Midbrain (tissue), 1 donor: ENCODE measurements around the gene FKBP5.
"Not testable (repeated sequence)": the region's sequence is repeated elsewhere in the genome, so short reads cannot be mapped to it uniquely, and the experiment has no call there.

Experiments used
- DNase-seq: peaks from one replicate; lab custom pipeline; 2025; lab: John Stamatoyannopoulos, UW

The FKBP5 gene

DNA sequence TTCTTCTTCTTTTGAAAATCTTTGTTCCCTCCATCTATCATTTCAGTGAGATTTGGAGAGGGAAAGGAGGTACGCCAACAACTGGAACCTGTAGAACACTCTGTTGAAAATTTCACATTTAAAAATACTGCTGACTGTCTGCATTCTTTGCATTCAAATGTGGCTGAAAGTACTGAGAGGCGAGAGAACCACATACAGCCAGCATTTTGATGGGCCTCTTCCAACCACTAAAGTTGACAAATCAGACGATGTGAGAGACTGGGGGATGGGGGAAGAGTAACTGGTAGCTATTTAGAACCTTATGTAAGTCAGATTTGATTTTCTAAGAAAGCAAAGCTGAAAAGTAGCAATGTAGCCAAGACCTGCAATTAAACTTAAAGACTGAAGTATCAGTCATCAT lies 77.5 kb downstream of the FKBP5 start:
- no peak for DNase-seq

DNA sequence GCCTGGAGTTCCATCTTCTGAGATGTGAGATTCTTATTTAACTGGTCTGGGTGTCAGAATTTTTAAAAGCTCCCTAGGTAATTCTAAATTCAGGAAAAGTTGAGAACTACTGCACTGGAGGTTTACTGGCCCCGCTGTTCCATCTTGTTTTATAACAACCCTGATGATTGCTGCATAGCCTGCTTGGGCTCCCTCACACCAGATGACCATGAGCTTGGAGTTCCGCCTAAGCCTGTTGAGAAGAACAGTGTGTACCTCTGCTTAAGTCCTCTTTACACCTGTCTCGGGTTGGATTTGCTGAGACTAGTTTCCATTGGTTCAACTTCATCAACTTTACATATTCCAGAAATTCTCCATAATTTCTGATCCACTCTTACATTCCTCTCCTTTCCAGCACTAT lies 77.9 kb downstream of the FKBP5 start:
- no peak for DNase-seq

DNA sequence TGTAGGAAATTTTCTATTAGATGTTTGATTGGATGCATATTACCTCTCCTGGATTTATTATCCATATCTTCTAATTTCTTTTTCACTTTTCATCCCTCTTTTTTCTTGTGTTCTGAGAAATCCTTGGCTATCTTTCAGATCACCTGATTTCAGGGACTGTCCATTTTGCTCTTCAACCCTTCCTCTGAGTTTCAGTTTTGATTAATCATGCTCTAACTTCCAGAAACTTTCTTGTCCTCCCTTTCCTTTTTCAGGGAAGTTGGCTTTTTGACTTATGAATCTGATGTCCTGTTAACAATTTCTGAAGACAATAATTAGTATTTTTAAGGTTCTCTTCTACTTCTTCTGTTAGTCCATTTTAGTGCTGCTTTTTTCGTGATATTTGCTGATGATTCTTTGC lies 79.1 kb downstream of the FKBP5 start:
- DNase-seq, result no peak

DNA sequence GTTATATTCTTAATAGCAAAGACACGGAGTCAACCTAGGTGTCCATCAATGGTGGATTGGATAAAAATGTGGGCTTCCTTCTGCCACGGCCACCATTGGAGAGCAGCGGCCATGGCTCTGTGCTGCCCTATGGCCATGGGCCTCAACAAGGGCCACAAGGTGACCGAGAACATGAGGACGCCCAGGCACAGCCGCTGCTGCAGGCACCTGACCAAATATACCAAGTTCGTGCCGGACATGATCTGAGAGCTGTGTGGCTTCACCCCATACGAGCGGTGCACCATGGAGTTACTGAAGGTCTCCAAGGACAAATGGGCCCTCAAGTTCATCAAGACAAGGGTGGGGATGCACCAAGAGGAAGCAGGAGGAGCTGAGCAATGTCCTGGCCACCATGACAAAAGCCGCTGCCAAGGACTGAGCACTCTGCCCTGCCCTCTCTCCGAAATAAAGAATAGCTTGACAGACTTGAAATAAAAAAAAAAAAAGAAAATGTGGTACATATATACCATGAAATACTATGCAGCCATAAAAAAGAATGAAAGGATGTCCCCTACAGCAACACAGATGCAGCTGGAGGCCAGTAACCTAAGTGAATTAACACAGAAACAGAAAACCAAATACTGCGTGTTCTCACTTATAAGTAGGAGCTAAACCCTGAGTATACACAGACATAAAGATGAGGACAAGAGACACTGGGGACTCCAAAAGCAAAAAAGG lies 81.0 kb downstream of the FKBP5 start:
- DNase-seq, result no peak

DNA sequence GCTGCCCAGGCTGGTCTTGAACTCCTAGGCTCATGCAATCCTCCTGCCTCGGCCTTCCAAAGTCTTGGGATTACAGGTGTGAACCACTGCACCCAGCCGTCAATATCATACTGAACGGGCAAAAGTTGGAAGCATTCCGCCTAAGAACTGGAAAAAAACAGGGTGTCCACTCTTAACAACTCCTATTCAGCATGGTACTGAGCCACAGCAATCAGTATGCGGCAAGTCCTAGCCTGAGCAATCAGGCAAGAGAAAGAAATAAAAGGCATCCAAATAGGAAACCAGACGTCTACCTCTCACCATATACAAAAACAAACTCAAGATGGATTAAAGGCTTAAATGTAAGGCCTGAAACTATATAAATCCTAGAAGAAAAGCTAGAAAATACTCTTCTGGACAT lies 83.1 kb downstream of the FKBP5 start:
- DNase-seq, result no peak

DNA sequence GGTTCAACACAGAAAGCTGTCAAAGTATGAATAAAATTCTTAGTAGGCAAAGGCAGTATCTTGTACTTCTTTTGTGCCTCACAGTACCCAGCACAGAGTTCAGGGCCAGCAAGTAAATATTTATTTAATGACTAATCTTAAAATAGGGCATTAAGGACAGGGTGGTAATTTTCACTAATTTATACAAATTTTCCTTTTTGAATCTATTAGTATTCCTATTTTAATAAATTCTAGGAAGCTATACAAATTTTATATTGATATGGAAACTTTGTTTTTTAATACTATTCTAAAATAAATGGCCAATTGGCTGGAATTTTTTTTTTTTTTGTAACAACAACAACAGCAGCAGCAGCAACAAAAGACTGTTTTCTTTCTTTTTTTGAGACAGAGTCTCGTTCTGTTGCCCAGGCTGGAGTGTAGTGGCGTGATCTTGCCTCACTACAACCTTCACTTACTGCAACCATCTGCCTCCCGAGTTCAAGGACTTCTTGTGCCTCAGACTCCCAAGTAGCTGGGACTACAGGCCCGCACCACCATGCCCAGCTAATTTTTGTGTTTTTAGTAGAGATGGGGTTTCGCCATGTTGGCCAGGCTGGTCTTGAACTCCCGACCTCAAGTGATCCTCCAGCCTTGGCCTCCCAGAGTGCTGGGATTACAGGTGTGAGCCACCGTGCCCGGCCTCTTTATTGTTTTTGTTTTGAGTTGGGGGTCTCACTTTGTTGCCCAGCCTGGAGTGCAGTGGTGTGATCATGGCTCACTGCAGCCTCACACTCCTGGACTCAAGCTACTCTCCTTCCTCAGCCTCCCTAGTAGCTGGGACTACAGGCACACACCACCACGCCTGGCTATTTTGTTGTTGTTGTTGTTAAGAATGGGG lies 85.2 kb downstream of the FKBP5 start:
- no peak for DNase-seq

DNA sequence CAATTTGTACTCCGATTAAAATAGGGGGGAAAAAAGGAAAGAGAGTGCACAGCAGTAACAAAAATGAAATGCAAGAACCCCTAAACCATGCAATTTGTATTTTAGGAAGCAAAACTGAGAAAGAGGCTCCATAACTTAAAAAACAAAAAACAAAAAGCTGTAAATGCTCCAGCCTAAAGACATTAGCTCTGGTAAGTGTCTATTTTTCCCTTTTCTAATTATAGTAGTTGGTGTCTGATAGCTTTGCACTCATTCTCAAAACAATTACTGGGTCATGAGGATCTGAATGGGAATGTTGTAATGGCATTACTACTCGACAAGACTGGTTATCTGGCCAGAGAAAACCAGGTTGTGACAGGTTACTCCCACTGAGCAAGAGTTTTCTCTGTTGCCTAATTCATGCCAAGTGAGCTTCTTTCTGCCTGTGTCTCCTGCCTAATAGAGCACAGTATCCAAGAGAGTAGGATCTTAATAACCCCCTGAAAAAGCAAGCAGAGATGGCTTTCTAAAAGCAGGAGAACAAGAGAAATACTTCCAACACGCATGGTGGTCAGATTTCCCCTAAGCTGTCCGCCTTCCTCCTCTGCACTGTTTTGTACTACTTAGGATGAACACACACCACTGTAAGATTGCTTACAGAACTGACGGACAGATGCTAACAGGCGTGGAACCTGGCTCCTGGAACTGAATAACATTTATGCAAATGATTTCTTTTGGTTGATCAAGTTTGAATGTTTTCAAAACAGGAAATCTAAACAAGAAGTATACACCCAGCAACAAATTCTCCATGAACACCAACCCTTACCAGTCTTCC lies 86.4 kb downstream of the FKBP5 start:
- peak; percentile 70 for DNase-seq

DNA sequence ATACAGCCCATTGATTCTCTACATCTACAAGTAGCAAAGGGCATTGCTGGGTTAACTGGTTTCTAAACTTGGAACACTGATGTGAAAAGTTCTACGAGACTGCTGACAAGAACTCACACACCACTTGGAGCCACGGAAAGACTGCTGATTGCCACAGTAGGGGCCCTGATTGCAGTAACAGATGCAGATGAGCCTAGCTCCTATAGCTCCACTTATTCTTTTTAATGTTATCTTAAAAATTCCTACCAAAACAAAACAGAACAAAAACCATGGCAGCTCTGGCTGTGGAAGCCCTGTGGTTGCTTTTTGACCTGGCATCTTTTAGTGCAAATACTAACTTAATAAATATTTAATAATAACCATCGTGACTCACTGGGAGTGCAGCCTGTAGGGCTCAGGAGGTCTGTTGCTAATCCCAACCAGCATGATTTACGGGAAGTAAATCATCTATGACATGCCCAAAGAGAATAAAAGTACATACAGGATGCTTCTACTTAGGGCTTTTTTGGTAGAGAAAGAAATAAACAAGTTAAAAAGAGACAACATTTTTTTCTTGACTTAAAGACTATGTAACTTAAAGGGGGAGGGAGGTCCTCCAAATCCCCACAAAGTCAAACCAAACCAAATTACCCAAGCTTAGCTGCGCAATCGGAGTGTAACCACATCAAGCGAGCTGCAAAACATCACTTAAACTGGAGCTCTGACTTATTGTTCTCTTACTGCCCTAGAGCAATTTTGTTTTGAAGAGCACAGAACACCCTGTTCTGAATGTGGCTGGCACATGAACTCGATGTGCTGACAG lies 87.2 kb downstream of the FKBP5 start:
- DNase-seq, result peak; percentile 85

DNA sequence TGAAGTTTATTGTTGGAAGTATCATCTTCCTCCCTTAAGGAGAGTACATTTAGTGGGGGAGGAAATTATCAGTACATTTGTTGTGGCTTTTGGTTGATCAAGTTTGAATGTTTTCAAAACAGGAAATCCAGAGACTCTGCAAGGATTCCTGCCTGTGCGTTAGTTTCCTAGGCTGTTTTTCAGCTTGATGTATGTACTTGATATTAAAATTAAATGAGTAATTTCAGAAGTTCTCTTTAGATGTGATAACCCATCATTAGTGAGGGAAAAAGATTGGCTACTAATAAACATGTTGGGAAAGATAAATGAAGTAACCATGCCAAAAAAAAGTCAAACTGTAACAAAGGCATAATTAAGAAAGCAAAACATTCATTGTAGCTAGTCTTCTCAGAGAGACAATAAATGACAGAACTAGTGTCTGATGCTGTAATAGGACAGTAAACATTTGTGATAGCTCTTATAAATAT lies 88.0 kb downstream of the FKBP5 start:
- peak; percentile 21 for DNase-seq

DNA sequence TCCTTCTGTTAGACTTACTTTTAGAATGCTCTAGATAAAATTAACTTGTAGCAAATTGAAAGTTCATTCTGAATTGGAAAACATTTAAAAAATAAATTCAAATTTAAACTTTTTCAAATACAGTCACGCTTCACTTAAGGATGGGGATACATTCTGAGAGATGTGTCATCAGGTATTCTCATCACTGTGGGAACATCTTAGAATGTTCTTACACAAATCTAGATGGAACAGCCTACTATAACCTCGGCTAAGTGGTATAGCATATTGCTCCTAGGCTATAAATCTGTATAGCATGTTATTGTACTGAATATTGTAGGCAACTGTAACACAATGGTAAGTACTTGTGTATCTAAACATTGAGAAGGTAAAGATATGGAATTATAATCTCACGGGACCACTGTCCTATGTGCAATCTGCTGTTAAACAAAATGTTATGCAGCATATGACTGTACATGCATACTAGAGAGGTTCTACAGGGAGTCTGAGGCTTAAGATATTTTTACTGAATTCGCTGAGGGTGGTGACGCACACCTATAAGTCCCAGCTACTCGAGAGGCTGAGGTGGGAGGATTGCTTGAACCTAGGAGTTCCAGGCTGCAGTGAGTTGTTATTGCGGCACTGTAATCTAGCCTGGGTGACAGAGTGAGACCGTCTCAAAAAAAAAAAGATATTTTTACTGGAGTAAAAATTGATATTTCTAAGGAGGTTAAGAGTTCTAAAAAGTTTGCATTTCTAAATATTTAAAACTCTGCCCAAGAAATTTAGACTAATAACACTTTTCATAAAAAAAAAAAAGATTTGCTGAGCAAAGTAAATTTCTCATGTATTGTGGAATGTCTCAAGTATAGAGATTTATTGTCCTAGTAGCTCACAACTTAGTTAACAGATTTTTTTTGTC lies 88.7 kb downstream of the FKBP5 start:
- no peak for DNase-seq

DNA sequence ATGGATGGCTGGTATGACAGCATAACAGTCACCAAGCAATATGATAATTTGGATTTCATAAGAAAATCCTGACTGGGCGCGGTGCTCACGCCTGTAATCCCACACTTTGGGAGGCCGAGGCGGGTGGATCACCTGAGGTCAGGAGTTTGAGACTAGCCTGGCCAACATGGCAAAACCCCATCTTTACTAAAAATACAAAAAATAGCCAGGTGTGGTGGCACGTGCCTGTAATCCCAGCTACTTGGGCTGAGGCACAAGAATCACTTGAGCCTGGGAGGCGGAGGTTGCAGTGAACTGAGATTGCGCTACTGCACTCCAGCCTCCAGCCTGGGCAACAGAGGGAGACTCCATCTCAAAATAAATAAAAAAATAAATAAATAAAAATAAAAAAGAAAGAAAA lies 90.1 kb downstream of the FKBP5 start:
- DNase-seq, result not testable (repeated sequence)

DNA sequence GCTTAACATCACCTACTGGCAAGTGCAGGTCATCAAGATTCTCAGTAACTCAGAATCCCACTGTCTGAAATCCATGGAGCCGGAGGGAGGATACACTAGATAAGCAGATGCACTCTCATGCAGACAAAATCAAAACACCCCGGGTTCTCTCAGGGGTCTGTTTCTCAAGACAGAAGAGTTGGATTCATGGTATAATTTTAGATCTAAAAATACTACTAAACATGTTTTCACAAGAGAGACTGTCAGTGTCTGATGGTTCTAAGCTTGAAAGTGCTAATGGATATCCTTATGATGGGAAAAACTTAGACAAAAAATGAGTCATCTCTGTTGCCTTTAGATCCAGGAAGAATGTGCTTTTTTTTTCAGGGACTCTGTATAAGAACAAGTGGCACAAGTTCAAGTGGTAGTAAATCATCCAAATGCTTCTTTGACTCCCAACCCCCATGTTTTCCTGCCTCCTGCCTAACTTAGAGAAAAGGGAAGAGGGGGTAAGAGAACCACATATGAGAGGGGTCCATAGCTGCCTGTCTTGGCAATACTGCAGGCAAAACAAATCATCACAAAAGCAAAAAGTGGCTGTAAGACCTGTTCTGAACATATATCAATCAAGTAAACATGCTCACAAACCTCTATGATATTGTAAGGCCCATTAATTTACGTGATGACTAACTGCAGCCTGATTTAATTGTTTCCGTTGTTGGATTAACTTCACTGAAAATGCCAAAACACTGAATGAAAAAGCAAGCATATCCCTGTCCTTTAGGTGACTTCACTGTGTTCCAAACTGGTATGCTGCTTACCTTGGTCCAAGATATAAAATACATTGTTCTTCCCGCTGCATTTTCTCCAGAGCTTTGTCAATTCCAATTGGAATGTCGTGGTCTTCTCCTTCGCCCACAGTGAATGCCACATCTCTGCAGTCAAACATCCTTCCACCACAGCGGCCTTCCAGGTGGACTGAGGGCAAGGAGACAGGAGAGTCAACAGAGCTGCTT lies 92.0 kb downstream of the FKBP5 start:
- DNase-seq, result no peak

DNA sequence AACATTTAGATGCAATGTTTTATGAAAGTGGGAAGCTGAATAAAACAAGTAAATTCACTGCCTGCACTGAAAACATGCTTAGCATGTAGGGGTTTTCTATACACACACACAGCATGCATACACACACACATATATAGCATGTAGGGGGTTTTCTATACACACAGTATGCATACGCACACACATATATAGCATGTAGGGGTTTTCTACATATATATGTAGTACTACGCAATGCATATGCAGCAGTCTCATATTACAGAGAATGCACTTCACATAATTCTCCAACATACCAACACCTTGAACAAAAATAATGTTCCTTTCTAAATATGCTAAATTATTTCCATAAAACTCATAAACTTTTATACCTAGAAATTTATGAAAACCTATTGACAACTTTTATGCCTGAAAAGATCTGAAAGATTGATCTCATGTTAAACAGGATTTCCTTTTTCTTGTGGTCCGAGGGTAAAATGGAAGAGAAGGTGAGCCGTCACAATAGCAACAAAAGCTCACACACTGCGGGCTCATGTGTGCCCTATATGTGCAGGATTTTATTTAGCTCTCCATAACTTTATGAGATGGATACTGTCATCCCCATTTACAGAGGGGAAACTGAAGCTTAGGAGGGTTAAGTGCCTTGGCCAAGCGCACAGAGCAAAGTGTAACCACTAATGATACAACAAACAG lies 94.1 kb downstream of the FKBP5 start:
- no peak for DNase-seq

DNA sequence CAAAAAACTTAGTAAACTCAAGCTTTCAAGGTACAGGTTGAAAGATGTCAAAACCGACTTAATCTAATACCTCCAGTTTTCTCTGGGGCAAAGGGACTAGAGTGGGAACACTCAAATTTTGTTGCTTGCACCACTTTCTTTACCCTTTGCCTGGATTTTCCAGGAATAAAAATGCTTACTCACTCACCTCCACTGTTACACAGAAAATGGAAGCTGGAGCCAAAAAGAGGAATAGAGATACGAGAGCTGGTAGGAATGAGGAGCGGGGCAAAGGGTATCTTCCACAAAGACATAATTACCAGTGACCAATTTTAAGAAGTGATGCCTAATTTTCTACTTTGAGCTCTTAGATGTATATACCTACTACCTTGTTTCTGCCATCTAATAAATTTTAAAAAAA lies 96.5 kb downstream of the FKBP5 start:
- no peak for DNase-seq

DNA sequence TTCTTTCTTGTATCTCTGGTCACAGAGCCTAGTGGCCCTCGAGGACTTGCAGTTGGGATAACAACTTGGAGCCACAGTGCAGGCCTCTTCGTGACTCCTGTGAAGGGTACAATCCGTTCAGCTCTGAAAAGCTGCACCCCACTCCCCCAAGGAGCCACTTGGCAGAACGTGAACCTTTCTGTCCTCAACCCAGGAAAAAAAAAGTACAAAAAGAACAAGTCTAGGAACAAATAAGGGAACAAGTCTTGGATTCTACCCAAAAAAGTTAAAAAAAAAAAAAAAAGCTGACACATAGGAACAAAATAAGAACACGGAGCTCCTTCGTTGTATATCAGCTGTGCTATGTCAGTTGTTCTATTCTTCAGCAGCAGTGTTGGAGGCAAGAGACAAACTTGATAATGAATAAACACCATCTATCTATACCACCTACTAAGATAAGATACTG lies 98.1 kb downstream of the FKBP5 start:
- DNase-seq, result peak; percentile 47

DNA sequence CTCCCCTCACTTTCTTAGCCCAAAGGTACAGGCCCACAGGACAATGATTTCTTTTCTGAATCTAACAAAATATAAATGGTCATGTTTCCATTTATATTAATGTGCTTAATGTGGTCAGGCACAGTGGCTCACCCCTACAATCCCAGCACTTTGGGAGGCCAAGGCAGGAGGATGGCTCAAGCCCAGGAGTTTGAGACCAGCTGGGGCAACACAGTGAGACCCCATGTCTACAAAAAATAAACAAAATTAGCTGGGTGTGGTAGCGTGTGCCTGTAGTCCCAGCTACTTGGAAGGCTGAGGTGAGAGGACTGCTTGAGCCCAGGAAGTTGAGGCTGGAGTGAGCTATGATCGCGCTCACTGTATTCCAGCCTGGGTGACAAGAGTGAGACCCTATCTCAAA lies 98.8 kb downstream of the FKBP5 start:
- DNase-seq, result no peak

DNA sequence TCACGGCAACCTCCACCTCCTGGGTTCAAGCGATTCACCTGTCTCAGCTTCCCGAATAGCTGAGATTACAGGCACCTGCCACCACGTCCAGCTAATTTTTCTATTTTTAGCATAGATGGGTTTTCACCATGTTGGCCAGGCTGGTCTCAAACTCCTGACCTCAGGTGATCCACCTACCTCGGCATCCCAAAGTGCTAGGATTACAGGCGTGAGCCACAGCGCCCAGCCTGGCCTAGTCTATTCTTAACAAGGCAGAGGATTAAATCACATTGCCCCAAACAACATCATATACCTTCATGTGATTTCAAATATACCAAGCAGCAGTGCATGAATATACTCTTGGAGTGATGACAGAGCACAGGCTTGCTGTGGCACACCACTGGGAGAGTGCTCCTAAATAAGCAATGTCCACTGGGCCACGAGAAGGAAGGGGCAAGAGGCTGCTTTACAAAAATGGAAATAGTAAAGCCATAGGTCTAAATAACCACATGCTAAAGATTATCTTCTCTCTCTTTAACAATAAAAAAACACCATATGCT lies 99.4 kb downstream of the FKBP5 start:
- no peak for DNase-seq

DNA sequence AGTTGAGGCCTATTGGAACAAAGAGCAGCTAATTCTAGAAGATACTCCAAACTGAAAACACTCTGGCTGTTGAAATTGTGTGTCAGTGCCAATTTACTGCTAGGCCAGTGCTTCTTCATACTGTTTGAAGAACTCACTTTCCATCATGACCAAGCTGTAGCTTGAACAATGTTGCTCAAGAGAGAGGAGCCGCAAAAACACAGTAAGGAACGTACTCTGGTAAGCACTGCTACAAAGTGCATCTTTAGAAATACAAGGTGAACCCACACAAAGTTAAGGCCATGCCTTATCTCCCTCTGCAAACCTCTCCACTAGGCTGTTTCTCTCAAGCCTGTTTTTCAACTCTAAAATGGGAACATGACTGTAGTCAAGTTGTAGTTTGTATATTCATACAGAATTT lies 101.5 kb downstream of the FKBP5 start:
- no peak for DNase-seq
